IPS-NIHi7 (cell line): ENCODE measurements around the gene WDR19.
"Not testable (repeated sequence)": the region's sequence is repeated elsewhere in the genome, so short reads cannot be mapped to it uniquely, and the experiment has no call there.

ENCODE experiments used
- DNase-seq: peaks from one replicate; pipeline ENCODE4 v3.0.0; 2012; ENCODE audit warnings: mixed read lengths; ENCODE audit errors: extremely low spot score

Gene WDR19

DNA sequence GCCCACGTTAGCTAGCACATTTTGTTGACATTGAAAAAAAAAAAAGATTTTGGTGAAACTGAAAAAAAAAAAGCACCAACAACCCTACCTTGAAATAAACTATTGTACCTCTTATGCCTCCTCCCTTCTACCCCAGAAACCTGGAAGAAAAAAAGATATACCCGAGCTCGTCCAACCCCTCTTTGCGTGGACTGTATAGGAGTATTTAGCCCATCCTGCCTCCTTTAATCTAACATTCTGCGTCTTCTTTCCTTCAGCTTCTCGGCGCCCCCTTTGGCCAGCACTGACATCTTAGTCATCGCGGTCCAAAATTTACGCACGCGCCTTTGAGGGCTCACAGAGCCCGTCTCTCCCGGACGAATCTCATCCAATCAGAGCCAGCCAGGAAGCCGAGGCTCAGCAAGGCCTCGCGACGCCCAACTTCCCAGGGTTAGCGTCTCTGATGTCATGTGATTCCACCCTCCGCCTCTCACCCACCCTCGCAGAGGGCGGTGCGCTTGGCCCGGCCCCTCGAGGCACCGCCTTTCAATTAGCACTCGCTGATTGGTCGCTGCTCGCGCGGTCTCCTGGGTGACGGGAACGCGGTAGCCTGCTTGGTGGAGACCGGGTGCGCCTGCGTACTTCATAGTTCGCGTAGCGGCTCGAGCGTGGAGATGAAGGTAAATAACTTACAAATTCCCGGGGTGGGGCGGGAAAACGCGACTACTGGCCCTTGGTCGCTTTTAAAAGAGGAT lies at the start of gene WDR19:
Gene WDR19, plus strand, starts transcription at position 625 of the 734 bp plus-strand sequence. Its CDS starts 29 bp downstream, at position 654.
- DNase-seq, result peak; percentile 99

DNA sequence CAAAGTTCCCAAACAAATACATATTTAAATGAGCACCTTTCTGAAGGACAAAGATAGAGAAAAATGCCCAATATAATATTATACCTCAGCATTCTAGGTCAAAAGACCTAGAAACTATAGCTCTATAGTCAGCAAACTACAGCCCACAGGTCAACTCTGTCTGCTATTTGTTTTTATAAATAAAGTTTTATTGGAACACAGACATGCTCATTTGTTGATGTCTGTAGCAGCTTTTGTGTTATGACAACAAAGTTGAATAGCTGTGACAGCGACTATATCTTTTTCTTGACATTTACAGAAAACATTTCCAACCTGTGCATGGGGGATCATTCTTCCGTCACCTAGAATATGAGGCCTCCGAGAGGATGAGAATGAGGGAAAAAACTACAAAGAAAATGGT lies 48.7 kb upstream of the WDR19 start:
- DNase-seq, result no peak

DNA sequence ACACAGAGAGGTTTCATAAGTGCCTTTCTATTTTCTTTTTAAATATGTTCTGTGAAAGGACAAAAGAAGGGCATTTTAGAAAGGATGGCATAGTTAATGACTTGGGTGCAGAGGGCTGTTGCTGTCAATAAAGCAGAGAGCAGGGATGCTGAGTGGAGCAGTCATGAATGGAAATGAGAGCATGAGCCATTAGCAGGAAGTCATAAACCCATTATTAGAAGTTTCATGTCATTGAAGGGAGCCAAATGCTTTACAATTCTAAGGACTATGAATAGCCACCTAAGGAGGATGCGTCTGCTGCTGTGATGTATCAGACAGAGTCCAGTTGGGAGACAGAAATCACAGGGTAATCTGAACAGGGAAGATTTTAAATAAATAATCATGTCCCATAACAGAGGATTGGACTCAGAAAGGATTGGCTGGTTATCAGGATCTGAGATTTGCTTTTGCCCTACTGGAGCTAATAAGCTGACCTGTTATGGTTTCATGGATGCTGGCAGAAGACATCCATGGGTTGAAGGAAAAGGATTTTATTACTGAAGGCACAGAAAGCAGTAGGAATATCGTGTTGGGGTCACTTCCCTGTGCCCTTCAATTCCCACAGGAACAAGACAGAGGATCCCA lies 47.5 kb upstream of the WDR19 start:
- DNase-seq, result no peak

- not testable (repeated sequence) for DNase-seq
Measured at GRCh38 chr4:39138227-39138626, 44.1 kb upstream of the WDR19 start.

DNA sequence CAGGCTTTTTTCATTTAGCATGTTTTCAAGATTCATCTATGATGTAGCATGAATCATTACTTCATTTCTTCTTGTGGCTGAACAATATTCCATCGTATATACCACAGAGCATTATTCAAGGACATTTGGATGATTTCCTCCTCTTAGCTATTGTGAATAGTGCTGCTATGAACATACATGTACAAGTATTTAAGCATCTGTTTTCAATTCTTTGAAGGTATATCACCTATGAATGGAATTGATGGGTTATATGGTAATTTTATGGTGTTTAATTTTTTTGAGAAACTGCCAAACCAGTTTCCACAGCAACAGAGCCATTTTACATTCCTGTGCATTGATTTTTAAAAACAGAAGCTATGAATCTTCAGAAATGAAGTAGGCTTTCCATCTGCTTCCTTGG lies 36.1 kb upstream of the WDR19 start:
- no peak for DNase-seq

GRCh38 chr4:39154009-39154408 lies 28.3 kb upstream of the WDR19 start:
- DNase-seq, result no peak

- no peak for DNase-seq
Measured at GRCh38 chr4:39157520-39157919, 24.8 kb upstream of the WDR19 start.

- no peak for DNase-seq
Measured at GRCh38 chr4:39166177-39166576, 16.2 kb upstream of the WDR19 start.

GRCh38 chr4:39166669-39167068 lies 15.7 kb upstream of the WDR19 start:
- no peak for DNase-seq

DNA sequence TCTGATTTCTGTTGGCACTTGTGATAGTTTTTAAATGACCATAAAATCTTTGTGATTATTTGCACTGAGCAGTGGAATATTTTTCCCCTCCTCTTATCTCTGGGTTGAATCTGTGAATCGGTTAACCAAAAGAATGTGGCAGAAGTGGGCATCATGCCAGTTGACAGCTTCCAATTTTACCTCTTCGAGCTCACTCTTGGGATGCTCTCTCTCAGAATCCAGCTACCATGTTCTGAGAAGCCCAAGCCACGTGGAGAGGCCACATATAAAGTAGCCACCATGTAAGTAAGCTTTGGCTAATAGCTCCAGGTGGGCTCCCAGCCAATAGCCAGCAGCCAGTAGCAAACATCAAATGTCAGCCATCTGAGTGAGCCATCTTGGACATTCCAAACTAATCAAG lies 12.9 kb upstream of the WDR19 start:
- DNase-seq, result no peak

DNA sequence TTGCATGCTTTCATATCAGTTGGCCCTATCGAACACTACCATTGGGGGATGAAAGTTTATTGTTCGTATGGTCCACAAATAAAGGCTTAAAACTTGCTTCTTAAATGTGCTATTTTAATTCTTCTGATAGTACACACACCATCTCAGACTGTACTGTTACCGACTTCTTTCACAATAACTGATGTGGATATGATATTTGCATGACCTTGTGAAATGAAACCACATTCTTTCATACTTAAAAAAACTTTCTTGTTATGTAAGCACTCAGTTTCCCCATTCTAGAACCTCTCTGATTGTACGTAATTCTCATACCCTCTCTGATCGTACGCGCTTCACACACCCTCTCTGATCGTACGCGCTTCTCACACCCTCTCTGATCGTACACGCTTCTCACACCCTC lies 12.0 kb upstream of the WDR19 start:
- no peak for DNase-seq

- no peak for DNase-seq
Measured at GRCh38 chr4:39178706-39179105, 3.6 kb upstream of the WDR19 start.

DNA sequence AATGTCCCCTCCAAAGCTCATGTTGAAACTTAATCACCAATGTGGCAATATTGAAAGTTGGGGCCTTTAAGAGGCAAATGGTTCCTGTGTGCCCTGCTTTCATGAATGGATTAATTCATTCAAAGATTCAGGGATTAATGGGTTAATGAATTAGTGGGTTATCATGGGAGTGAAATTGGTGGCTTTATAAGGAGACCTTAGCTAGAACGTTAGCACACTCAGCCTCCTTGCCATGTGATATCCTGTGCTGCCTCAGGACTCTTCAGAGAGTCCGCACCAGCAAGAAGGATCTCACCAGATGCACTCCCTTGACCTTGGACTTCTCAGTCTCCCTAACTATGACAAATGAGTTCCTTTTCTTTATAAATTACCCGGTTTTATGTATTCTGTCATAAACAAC lies 2.6 kb upstream of the WDR19 start:
- no peak for DNase-seq

DNA sequence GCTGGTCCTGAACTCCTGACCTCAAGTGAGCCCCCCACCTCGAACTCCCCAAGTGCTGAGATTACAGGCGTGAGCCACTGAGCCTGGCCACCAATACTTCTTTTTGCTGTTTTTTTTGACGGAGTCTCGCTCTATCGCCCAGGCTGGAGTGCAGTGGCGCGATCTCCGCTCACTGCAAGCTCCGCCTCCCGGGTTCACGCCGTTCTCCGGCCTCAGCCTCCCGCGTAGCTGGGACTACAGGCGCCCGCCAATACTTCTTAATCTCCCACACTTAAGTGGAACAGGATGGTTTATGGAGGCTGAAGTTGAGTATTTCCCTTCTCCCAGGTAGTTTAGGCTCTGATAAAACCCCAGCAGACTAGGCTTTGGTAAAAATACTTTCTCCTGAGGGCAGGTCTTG lies 1.7 kb upstream of the WDR19 start:
- not testable (repeated sequence) for DNase-seq

DNA sequence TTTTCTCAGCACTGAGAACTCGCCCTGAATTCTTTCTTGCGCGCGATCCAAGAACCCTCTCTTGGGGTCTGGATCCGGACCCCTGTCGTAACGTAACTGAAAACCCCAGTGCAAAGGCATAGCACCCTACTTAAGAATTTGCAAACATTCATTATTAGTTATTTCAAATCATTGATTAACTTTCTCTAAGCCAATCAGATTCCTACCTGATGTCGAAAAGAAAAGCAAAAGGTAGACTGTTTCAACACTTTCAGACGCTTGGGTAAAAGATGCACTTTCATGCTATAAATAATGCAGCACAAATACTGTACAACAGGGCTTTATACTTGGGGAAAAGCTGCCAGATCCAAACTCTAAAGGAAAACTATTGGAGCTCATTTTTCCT lies 817 bp upstream of the WDR19 start:
- DNase-seq, result no peak

- DNase-seq, result no peak
Measured at GRCh38 chr4:39201963-39202362, 19.6 kb downstream of the WDR19 start.

GRCh38 chr4:39204543-39204942 lies 22.2 kb downstream of the WDR19 start:
- no peak for DNase-seq

DNA sequence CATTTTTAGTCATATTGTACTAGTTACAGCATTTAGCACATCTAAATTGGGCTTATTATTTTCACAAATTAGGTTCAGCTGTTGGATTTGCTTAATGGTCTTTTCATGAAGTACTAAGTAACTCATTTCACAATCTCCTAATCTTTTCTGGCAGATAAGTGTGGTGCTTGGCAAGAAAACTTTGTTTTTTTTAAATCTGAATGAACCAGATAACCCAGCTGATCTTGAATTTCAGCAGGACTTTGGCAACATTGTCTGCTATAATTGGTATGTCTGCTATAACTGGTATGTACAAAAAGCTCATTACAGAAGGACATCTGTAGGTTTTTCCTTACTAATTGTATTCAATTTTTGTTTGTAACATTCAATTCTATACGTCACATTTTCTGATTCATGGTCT lies 22.7 kb downstream of the WDR19 start:
- no peak for DNase-seq

- DNase-seq, result no peak
Measured at GRCh38 chr4:39205476-39205875, 23.1 kb downstream of the WDR19 start.

DNA sequence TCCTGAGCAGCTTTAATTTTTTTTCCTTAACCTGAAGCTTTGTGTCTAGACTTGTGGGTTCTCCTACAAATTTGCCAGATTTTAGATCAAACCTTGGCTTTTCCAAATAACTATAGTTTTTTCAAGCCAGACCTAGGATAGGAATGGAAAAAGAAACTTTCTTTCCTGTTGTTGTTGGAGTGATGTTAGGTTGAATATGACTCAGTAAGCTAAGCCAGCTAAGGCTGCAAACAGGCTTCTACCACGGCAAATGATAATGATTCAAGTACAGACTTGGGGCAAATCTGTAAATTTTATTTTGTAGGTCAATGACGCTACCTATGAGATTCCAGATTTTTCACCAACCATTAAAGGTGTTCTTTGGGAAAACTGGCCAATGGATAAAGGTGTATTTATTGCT lies 45.6 kb downstream of the WDR19 start:
- DNase-seq, result no peak

DNA sequence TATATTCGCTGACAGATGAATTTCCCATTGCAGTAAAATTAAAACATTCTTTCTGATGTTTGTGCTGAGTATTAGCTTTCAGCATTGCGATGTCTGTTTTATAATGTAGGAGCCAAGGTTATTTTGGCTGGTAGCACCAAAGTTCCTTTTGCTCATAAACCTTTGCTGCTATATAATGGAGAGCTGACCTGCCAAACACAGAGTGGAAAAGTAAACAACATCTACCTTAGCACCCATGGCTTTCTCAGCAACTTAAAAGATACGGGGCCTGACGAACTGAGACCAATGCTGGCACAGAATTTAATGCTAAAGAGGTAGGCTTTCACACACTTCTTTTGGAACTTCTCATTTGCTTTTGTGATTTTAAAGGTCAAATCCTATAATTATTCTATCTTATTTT lies 46.0 kb downstream of the WDR19 start:
- no peak for DNase-seq

GRCh38 chr4:39230462-39230861 lies 48.1 kb downstream of the WDR19 start:
- DNase-seq, result no peak

DNA sequence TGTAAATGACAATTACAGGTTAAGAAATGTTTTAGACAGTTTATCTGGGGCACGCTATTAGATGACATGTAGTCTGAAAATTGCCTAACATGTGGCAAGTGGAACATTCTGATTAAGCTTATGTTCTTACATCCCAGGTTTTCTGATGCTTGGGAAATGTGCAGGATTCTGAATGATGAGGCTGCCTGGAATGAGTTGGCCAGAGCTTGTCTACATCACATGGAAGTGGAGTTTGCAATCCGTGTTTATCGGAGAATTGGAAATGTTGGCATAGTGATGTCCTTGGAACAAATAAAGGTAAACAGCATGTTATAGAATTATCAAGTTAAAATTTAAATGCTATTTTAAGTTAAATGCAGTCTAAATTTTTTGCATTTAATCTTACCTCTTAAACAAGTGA lies 49.3 kb downstream of the WDR19 start:
- no peak for DNase-seq

GRCh38 chr4:39232100-39232499 lies 49.8 kb downstream of the WDR19 start:
- DNase-seq, result no peak
